ENCODE data around the gene CLSTN3. TPM values are rescaled to one million over a fixed set of nuclear protein-coding genes. Genes with fewer than 3 reads are reported as not detected.

The CLSTN3 gene
- total and polyA plus RNA-seq, 2 of the 8 experiments (the other 6 are each of a cell fraction or from before 2014, with no cell fraction given): 20.4 to 26.3 TPM

DNA sequence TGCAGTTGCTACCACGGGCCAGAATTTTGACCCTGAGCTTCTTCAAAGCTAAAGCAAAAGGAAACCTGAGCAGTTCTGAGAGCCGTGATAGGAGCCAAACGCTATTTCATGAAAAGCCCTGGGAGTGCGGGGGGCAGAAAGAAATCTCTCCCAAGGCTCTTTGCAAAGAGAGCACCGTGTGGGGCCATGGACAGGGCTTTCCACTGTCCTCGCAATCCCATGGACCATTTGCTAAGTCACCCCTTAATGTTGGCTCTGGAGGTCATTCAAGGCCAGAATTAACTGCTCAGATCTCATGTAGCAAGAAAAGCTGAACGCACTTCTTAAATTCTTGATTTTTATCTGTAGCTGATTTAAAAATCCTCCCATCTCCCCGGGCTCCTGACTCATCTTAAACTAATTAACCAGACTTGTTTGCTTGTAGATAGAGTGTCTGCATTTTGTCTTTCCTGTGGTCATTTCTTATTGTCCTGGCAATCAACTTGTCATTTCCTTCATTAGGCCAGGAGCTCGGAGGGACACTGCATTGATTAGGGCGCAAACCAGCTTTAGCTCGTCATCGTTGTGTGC is 24.8 kb downstream of the CLSTN3 start (continued):
- TF ChIP-seq, protein P1, sequence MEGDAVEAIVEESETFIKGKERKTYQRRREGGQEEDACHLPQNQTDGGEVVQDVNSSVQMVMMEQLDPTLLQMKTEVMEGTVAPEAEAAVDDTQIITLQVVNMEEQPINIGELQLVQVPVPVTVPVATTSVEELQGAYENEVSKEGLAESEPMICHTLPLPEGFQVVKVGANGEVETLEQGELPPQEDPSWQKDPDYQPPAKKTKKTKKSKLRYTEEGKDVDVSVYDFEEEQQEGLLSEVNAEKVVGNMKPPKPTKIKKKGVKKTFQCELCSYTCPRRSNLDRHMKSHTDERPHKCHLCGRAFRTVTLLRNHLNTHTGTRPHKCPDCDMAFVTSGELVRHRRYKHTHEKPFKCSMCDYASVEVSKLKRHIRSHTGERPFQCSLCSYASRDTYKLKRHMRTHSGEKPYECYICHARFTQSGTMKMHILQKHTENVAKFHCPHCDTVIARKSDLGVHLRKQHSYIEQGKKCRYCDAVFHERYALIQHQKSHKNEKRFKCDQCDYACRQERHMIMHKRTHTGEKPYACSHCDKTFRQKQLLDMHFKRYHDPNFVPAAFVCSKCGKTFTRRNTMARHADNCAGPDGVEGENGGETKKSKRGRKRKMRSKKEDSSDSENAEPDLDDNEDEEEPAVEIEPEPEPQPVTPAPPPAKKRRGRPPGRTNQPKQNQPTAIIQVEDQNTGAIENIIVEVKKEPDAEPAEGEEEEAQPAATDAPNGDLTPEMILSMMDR (IDR thresholded peaks at IDR 0.05; ENCODE audit: control extremely low read depth in 1 of 3, insufficient read depth in 1 of 3, low read depth in 1 of 3, low read length in 3 of 3): no peak
- TF ChIP-seq SIRT6 (IDR thresholded peaks at IDR 0.05; ENCODE audit: low read length): no peak
